Heart left ventricle (tissue), 16 donors: ENCODE results near the gene CHCHD6. TPM values are rescaled to one million over a fixed set of nuclear protein-coding genes. Genes with fewer than 3 reads are reported as not detected.

Experiments used
- ATAC-seq, 4 donors: fragments of 200-7000 bp; cut with Tn5 transposase; one replicate each; pipeline ENCODE4 v1.9.1; 2020 to 2022; ENCODE audit warnings: moderate library complexity in 4 of 4, mild to moderate bottlenecking in 3 of 4, moderate number of reproducible peaks in 1 of 4
- DNase-seq, 5 donors: peaks; one replicate each; pipeline ENCODE4 v3.0.0-alpha.2; 2020
- H3K27ac ChIP-seq, 12 donors: fragments of 200-600 bp; sonication (generic) in 4 of 12; one replicate each; pipeline versions ENCODE4 v1.5.0 to v1.8.0; 2016 to 2022; ENCODE audit warnings: mild to moderate bottlenecking in 2 of 12
- H3K27me3 ChIP-seq, 9 donors: fragments of 200-600 bp; sonication (generic) in 2 of 9; one replicate each; pipeline versions ENCODE4 v1.5.1 to v1.8.0; 2016 to 2022; ENCODE audit warnings: mild to moderate bottlenecking in 3 of 9
- H3K36me3 ChIP-seq, 9 donors: fragments of 200-600 bp; sonication (generic) in 2 of 9; one replicate each; pipeline versions ENCODE4 v1.5.0 to v1.8.0; 2018 to 2022; ENCODE audit warnings: mild to moderate bottlenecking in 2 of 9
- H3K4me1 ChIP-seq, 12 donors: fragments of 200-600 bp; sonication (generic) in 4 of 12; one replicate each; pipeline versions ENCODE4 v1.5.0 to v1.8.0; 2016 to 2022; ENCODE audit warnings: mild to moderate bottlenecking in 3 of 12
- H3K4me3 ChIP-seq, 12 donors: fragments of 200-600 bp; sonication (generic) in 4 of 12; one replicate each; pipeline versions ENCODE4 v1.5.0 to v1.8.0; 2017 to 2022; ENCODE audit warnings: mild to moderate bottlenecking in 9 of 12, moderate library complexity in 4 of 12
- H3K9me3 ChIP-seq, 12 donors: fragments of 200-600 bp; sonication (generic) in 4 of 12; one replicate each; pipeline versions ENCODE4 v1.5.0 to v1.8.0; 2016 to 2022; ENCODE audit warnings: mild to moderate bottlenecking in 1 of 12
- CTCF ChIP-seq, 12 donors: fragments of 200-600 bp; sonication (generic) in 4 of 12; IDR thresholded peaks; one replicate each; pipeline versions ENCODE4 v1.5.0 to v1.8.0; 2018 to 2022; ENCODE audit warnings: antibody characterized with exemption in 12 of 12, mild to moderate bottlenecking in 5 of 12
- POLR2A ChIP-seq, 2 donors: fragments of 450-650 bp; IDR thresholded peaks; one replicate each; pipeline ENCODE4 v1.6.1; 2017; ENCODE audit warnings: antibody characterized with exemption in 2 of 2, mild to moderate bottlenecking in 2 of 2, moderate library complexity in 2 of 2
- WGBS, 4 donors: extraction: QIAGEN DNeasy Blood & Tissue Kit in 2 of 4; methylation state at CpG; one replicate each; pipeline versions ENCODE4 v1.1.5 to v1.1.7; 2013 to 2018; 5-methylcytosine and 5-hydroxymethylcytosine counted together
- intact Hi-C, 10 donors: fragments of 100-400 bp; cut with DNase I; formaldehyde crosslinking; loops; one replicate each; pipeline versions ENCODE4 v1.11.1 to v1.14.2; 2022
- polyA plus RNA-seq, 2 donors: library from polyadenylated mRNA; stranded (reverse); fragments of 200-250 nt; gene quantifications; one replicate each; pipeline ENCODE4 v1.2.3, GENCODE V29; 2013
- total RNA-seq, 9 donors: library from RNA; depleted of rRNA in 2 of 9; stranded (reverse); fragments of >200 nt in 2 of 9; fragmentation: NEBNext Ultra II Directional in 3 of 9; extraction: Animal tissue kit (Norgen Biotek cat#: 25700) in 3 of 9; gene quantifications; one replicate each; pipeline versions ENCODE4 v1.1.0 to v1.2.4, GENCODE V29; 2016 to 2023
- donor health status: ischemic (EF 13 %, LVEDD 7.1; RV severe dilation, severe dysfunction).
- donor health status: healthy with polysubstance abuse.
- donor health status: DM: no; HTN: yes; CAD: no.
- donor health status: DM: no; HTN: no; CAD: no.
- donor health status: ischemic (EF 25% LVEDD 6.9; RV normal size, moderate dysfunction).
- donor health status: ischemic (EF 25% LVEDD 5.7; RV mildly dilated, moderate dysfunction).
- donor health status: healthy.
- donor health status: DM: yes; HTN: yes; CAD: no.
- donor health status: ischemic (EF 35%, LVEDD 5.7; RV mildly dilated, moderate dysfunction).
- donor health status: nonischemic (EF 11% LVEDD 7.7; RV severe dilation, severe dysfunction).
- donor health status: DM: yes; HTN: yes; CAD: no.
- donor health status: PGD.
- donor health status: ischemic (EF 29% LVEDD 5.4; RV normal size, mild dysfunction).
- donor health status: nonischemic (EF 23%, LVEDD 6.1; RV moderate dilation, normal function).

CHCHD6 gene
- total and polyA plus RNA-seq, 11 donors, result 7.7 to 29.3 (median 11.6) TPM

DNA sequence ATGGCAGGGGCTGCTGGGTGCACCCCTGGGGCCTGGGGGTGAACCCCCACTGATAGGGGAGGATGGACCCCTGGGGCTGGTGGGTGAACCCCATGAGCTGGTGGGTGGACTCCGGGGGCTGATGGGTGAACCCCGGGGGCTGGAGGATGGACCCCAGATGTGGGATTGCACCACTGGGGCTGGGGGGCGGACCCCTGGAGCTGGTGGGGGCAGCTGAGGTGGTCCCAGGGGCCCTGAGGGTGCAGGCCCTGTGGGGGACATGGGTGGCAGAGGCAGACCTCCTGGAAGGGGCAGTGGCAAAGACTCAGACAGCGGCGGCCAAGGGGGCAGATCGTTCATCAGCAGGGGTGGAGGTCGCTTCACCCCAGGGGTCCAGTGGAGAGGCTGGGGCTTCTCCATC lies 31.7 kb upstream of the CHCHD6 start:
- no peaks in the 10 kb centered on the region for H3K4me1 ChIP-seq
- H3K27me3 ChIP-seq, result peaks cover 0 to 24% (median 0%) of the 10 kb centered on the region in 9 donors
- peaks cover 0 to 20% (median 7%) of the 10 kb centered on the region in 12 donors for H3K9me3 ChIP-seq
- H3K36me3 ChIP-seq, result no peaks in the 10 kb centered on the region
- WGBS, 4 donors, result 77 to 91% (median 87%) methylated on average over 7 of the region's 7 CpGs
- intact Hi-C loops, result loop anchor here in 7 of 10 donors (10.0 kb wide), 5 partner anchors 302 to 872 kb away; partner anchors contain the start of gene PLXNA1 (in 2 of the 7)
- DNase-seq (no peak), ATAC-seq (no peak)
- no peak overlapping the region for H3K27ac ChIP-seq
- H3K4me3 ChIP-seq, result no peak overlapping the region
- no peak for TF ChIP-seq CTCF (IDR thresholded peaks at IDR 0.05)
- no peak for TF ChIP-seq POLR2A (IDR thresholded peaks at IDR 0.05)

- Histone ChIP-seq H3K27ac (no peak overlapping the region), H3K27me3 (peaks cover 0 to 24% (median 0%) of the 10 kb centered on the region in 9 donors), H3K4me3 (no peak overlapping the region), H3K4me1 (no peaks in the 10 kb centered on the region), H3K36me3 (no peaks in the 10 kb centered on the region), H3K9me3 (peaks cover 0 to 20% (median 7%) of the 10 kb centered on the region in 12 donors)
- TF ChIP-seq CTCF (IDR thresholded peaks at IDR 0.05) (no peak), POLR2A (IDR thresholded peaks at IDR 0.05) (no peak)
- 86 to 95% (median 90%) methylated on average over 6 of the region's 6 CpGs for WGBS, 4 donors
- intact Hi-C loops, result loop anchor here in 7 of 10 donors (10.0 kb wide), 5 partner anchors 302 to 872 kb away; partner anchors contain the start of gene PLXNA1 (in 2 of the 7)
- ATAC-seq (no peak), DNase-seq (no peak)
These were observed 31.3 kb upstream of the CHCHD6 start for GRCh38 chr3:126672741-126673140.

DNA sequence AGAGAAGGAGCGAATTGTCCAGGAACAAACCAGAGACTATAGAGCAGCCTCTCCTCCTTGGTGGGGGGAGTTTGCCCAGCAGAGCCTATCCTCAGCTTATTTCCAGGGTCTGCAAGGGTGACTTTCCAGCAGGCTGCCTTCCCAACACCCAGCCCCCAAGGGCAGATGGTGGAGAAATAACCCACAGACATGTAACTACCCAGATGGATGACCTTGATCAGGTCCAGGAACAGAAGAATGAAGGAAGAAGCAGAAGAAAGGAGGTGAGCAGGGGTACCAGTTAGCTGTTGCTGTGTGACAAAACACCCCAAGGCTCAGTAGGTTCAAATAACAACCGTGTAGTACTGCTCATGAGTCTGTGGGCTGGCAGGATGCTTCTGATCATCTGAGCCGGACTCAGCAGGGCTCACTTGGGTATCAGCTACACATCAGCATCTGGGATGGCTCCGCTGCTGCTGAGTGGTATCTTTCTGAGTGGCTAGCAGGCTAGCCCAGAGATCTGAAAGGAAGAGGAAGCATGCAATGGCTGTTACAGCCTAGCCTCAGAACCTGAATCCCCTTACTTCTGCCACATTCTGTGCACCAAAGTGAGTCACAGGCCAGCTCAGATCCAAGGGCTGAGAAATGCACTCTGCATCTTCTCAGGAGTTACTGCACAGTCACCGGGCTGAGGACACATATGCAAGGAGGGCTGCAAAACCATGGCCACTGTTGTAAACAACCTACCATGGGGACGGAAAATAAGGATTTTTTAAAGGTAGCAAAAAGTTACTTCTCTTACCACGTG lies 26.9 kb upstream of the CHCHD6 start:
- H3K27me3 ChIP-seq, result peaks cover 0 to 40% (median 0%) of the 10 kb centered on the region in 9 donors
- no peaks in the 10 kb centered on the region for H3K36me3 ChIP-seq
- no peak overlapping the region for H3K4me3 ChIP-seq
- ATAC-seq (no peak), DNase-seq (no peak)
- H3K9me3 ChIP-seq, result peaks cover 0 to 20% (median 7%) of the 10 kb centered on the region in 12 donors
- no peak overlapping the region for H3K27ac ChIP-seq
- intact Hi-C loops, result loop anchor here (5.0 to 10.0 kb wide), 11 partner anchors 75 to 870 kb away; partner anchors contain the start of gene PLXNA1 (in 5 of the 10)
- peaks cover 0 to 9% (median 4%) of the 10 kb centered on the region in 12 donors for H3K4me1 ChIP-seq
- 63 to 76% (median 71%) methylated on average over 7 of the region's 7 CpGs for WGBS, 4 donors
- TF ChIP-seq CTCF (IDR thresholded peaks at IDR 0.05), result no peak
- no peak for TF ChIP-seq POLR2A (IDR thresholded peaks at IDR 0.05)

DNA sequence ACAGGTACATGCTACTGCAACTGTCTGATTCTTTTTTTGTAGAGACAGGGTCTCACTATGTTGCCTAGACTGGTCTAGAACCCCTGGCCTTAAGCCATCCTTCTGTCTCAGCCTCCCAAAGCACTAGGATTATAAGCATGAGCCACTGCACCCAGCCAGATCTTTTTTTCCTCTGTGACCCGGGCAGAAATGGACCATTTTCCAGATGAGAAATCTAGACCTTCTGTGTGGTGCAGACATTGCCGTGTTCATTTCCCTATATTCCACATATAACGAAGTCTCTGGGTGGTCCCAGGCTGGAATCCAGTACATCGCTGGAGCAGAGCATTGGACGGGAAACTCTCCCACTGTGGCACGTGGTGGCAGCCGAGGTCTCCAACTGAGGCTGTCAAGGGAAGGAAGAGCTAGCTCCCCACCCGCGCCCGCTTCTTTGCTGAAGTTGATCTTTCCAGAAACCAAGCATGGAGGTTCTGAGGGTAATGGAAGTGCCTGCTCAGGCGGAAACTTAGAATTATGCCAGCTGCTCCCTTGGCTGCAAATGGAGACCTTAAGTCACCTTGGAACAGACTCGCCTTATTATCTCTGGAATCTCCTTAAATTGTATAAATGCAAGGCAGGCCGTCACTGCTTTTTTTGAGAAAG lies 26.1 kb upstream of the CHCHD6 start:
- Histone ChIP-seq H3K27ac (no peak overlapping the region), H3K36me3 (no peaks in the 10 kb centered on the region), H3K27me3 (peaks cover 0 to 40% (median 0%) of the 10 kb centered on the region in 9 donors), H3K9me3 (peaks cover 0 to 20% (median 7%) of the 10 kb centered on the region in 12 donors), H3K4me3 (no peak overlapping the region), H3K4me1 (peaks cover 0 to 9% (median 4%) of the 10 kb centered on the region in 12 donors)
- no peak for TF ChIP-seq POLR2A (IDR thresholded peaks at IDR 0.05)
- TF ChIP-seq CTCF (IDR thresholded peaks at IDR 0.05), result no peak
- 76 to 92% (median 83%) methylated on average over 10 to 13 of the region's 13 CpGs for WGBS, 4 donors
- DNase-seq (no peak), ATAC-seq (no peak)
- intact Hi-C loops, result loop anchor here (2.0 to 10.0 kb wide), 14 partner anchors 74 to 869 kb away; partner anchors contain the start of gene PLXNA1 (in 6 of the 10)
